HG03108 (cell line): ENCODE results near the gene TACR1.

Experiments used
- ATAC-seq: cut with Tn5 transposase; IDR thresholded peaks from one replicate; pipeline ENCODE4 v1.9.1; 2021; ENCODE audit warnings: moderate library complexity; ENCODE audit not compliant: unreplicated experiment

The TACR1 gene

GRCh38 chr2:75055142-75055819, 144.0 kb downstream of the TACR1 start:
- no peak for ATAC-seq

- ATAC-seq, result no peak
Observed at GRCh38 chr2:75054296-75054695, 145.0 kb downstream of the TACR1 start.

- peak; percentile 63 for ATAC-seq
Observed at GRCh38 chr2:75053484-75054112, 145.7 kb downstream of the TACR1 start.

GRCh38 chr2:75047992-75048625, 151.2 kb downstream of the TACR1 start:
- no peak for ATAC-seq

GRCh38 chr2:75047189-75047991, 151.9 kb downstream of the TACR1 start:
- no peak for ATAC-seq

- no peak for ATAC-seq
Observed at GRCh38 chr2:75045526-75046050, 153.7 kb downstream of the TACR1 start.

- ATAC-seq, result no peak
Observed at GRCh38 chr2:75044291-75044690, 155.0 kb downstream of the TACR1 start.

GRCh38 chr2:75042823-75043222, 156.5 kb downstream of the TACR1 start:
- ATAC-seq, result no peak

- no peak for ATAC-seq
Observed at GRCh38 chr2:75041731-75042600, 157.4 kb downstream of the TACR1 start.

GRCh38 chr2:75041226-75041625, 158.1 kb downstream of the TACR1 start:
- ATAC-seq, result no peak

- ATAC-seq, result no peak
Observed at GRCh38 chr2:75035444-75036353, 163.6 kb downstream of the TACR1 start.

- no peak for ATAC-seq
Observed at GRCh38 chr2:75033516-75033915, 165.8 kb downstream of the TACR1 start.

- ATAC-seq, result no peak
Observed at GRCh38 chr2:75031906-75032803, 167.2 kb downstream of the TACR1 start.

GRCh38 chr2:75031171-75031570, 168.1 kb downstream of the TACR1 start:
- ATAC-seq, result no peak

- no peak for ATAC-seq
Observed at GRCh38 chr2:75030218-75031009, 168.9 kb downstream of the TACR1 start.

- ATAC-seq, result no peak
Observed at GRCh38 chr2:75027886-75028285, 171.4 kb downstream of the TACR1 start.

GRCh38 chr2:75025633-75026380, 173.5 kb downstream of the TACR1 start:
- ATAC-seq, result no peak
